Hepatocyte (in vitro differentiated cells): ENCODE data around the gene GPR18.

ENCODE experiments used
- CTCF ChIP-seq: fragments of 200-600 bp; sonication (generic); IDR thresholded peaks from 2 replicates; pipeline ENCODE4 v1.5.1; 2016; ENCODE audit warnings: antibody characterized with exemption, mild to moderate bottlenecking; ENCODE audit not compliant: poor library complexity
- EZH2 ChIP-seq: fragments of 200-600 bp; sonication (generic); IDR thresholded peaks from 2 replicates; pipeline ENCODE4 v1.6.1; 2016; ENCODE audit warnings: antibody characterized with exemption, mild to moderate bottlenecking, borderline replicate concordance
- EZH2phosphoT487 ChIP-seq: fragments of 200-600 bp; sonication (generic); IDR thresholded peaks from one replicate; pipeline ENCODE4 v1.6.1; 2018; ENCODE audit warnings: antibody characterized with exemption, mild to moderate bottlenecking, low read depth, moderate library complexity; ENCODE audit not compliant: unreplicated experiment, severe bottlenecking

GRCh38 chr13:99293178-99293577 lies 35.0 kb upstream of the GPR18 start:
- TF ChIP-seq CTCF (no peak), EZH2 (no peak), EZH2phosphoT487 (no peak)
